GM12874 (cell line): ENCODE results near the gene C5orf24.

Source experiments
- CTCF ChIP-seq: IDR thresholded peaks from 2 replicates; pipeline ENCODE4 v1.5.1; 2011; ENCODE audit warnings: low read depth, mild to moderate bottlenecking, control low read depth, low read length, moderate library complexity; ENCODE audit not compliant: insufficient read depth

The C5orf24 gene

GRCh38 chr5:134889335-134889734 lies 43.6 kb downstream of the C5orf24 start:
- TF ChIP-seq CTCF = no peak

- TF ChIP-seq CTCF = no peak
These were observed 45.7 kb downstream of the C5orf24 start for GRCh38 chr5:134891473-134891872.

GRCh38 chr5:134892282-134892681 lies 46.5 kb downstream of the C5orf24 start:
- no peak for TF ChIP-seq CTCF

GRCh38 chr5:134892926-134893325 lies 47.2 kb downstream of the C5orf24 start:
- TF ChIP-seq CTCF = no peak

- no peak for TF ChIP-seq CTCF
These were observed 48.2 kb downstream of the C5orf24 start for GRCh38 chr5:134893748-134894505.

- no peak for TF ChIP-seq CTCF
These were observed 56.5 kb downstream of the C5orf24 start for GRCh38 chr5:134902071-134902801.

- TF ChIP-seq CTCF = peak; percentile 99
These were observed 59.0 kb downstream of the C5orf24 start, which contains the start of gene PCBD2 for GRCh38 chr5:134904610-134905245. Gene PCBD2, plus strand, starts transcription at chr5:134905131. Its CDS starts 9 bp downstream, at chr5:134905140.
